Central memory CD8-positive, alpha-beta T cell (primary cell): ENCODE measurements around the gene PLXNB1.

Experiments used
- ATAC-seq: fragments of 150-1000 bp; cut with Tn5 transposase; replicated peaks from 2 replicates; pipeline ENCODE4 v1.10.0; 2022; ENCODE audit warnings: mild to moderate bottlenecking, moderate FRiP score, moderate number of reproducible peaks; ENCODE audit not compliant: poor library complexity, severe bottlenecking; ENCODE audit errors: extremely low read depth
- DNase-seq, 2 donors: peaks; one replicate each; pipeline ENCODE4 v3.0.0; 2021; ENCODE audit warnings: low spot score in 2 of 2
- H3K27ac Mint-ChIP-seq: one replicate; pipeline ENCODE4 v1.8.0; 2022; ENCODE audit warnings: low read depth, mild to moderate bottlenecking, moderate library complexity, mixed read lengths
- H3K27me3 Mint-ChIP-seq: one replicate; pipeline ENCODE4 v1.8.0; 2022; ENCODE audit warnings: mixed read lengths
- H3K36me3 Mint-ChIP-seq: one replicate; pipeline ENCODE4 v1.8.0; 2022; ENCODE audit warnings: mild to moderate bottlenecking, moderate library complexity, mixed read lengths; ENCODE audit not compliant: insufficient read depth
- H3K4me1 Mint-ChIP-seq: one replicate; pipeline ENCODE4 v1.8.0; 2022; ENCODE audit warnings: mixed read lengths
- H3K4me3 Mint-ChIP-seq: one replicate; pipeline ENCODE4 v1.8.0; 2022; ENCODE audit warnings: mild to moderate bottlenecking, moderate library complexity, mixed read lengths
- H3K9me3 Mint-ChIP-seq: one replicate; pipeline ENCODE4 v1.8.0; 2022; ENCODE audit warnings: mixed read lengths

PLXNB1 gene

GRCh38 chr3:48410205-48411040, 19.5 kb downstream of the PLXNB1 start:
- no peaks in the 10 kb centered on the region for H3K27me3 Mint-ChIP-seq

DNA sequence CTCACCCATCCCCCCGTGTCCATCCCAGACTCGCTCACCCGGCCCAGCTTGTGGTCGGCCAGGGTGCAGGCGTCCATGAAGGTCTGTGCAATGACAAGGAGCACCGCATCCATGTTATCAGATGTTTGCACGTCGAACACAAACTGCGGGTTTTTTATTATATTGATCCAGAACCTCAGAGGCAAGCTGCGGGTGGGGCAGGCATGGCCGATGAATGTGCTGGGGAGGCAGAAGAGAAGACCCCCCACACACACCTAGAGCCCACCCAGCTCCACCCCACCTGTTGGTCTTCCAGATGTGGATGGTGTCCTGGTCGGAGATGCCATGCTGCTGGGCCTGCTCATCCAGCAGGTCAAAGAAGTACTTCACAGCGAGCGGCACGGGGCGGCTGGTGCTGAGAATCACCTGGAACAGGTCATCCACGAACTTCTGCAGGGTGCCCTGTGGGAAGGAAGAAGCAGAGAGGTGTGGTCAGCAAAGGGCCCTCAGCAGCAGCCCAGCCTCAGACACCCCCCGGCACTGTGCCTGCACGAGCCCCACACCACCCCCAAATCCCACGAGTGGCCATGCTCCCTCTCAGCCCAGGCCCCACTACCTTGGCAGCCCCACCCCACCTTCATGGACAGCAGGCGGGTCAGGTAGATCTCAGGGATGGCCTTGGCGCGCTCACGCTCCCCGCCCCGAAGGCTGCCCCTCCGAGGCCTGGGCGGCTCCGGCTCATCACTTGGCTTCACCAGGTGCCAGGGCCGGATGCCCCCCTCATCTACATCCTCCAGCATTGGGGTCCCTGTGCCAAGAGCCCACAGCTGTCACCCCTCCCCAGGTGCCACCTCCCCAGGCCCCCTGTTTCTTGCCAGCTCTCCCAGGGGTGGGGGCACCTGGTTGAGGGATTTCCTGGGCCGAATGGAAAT, 20.3 kb downstream of the PLXNB1 start:
- Mint-ChIP-seq H3K36me3 (no peaks in the 10 kb centered on the region), H3K4me3 (no peak overlapping the region), H3K27ac (no peak overlapping the region), H3K27me3 (no peaks in the 10 kb centered on the region), H3K9me3 (no peaks in the 10 kb centered on the region), H3K4me1 (no peaks in the 10 kb centered on the region)
- DNase-seq (no peak), ATAC-seq (no peak)

More at GRCh38 chr3:48410205-48411040, 19.5 kb downstream of the PLXNB1 start:
- DNase-seq (no peak), ATAC-seq (no peak)
- no peak overlapping the region for H3K27ac Mint-ChIP-seq
- no peaks in the 10 kb centered on the region for H3K9me3 Mint-ChIP-seq
- no peak overlapping the region for H3K4me3 Mint-ChIP-seq
- H3K4me1 Mint-ChIP-seq = no peaks in the 10 kb centered on the region
- no peaks in the 10 kb centered on the region for H3K36me3 Mint-ChIP-seq

DNA sequence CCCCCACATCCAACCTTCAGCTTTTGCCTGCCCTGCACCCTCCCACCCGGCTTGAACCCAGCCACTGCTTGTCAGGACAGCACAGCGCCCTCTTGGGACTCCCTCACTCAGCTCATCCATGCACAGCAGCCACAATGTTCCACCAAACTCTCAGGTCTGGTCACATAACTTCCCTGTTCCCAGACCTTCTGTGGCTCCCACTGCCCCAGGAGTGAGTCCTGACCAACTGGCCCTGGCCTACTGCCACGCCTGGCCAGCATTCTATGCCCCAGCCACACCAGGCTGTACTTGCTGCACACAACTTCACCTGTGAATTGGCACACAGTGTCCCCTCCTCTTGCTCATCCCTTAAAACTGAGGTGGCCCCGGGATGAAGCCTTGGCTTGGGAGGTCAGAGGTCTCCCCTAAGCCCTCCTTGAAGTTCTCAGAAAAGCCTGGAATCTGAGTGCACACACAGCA, 21.0 kb downstream of the PLXNB1 start:
- no peak for DNase-seq
- no peak for ATAC-seq
- Mint-ChIP-seq H3K27me3 (no peaks in the 10 kb centered on the region), H3K9me3 (no peaks in the 10 kb centered on the region), H3K27ac (no peak overlapping the region), H3K4me3 (no peak overlapping the region), H3K36me3 (no peaks in the 10 kb centered on the region), H3K4me1 (no peaks in the 10 kb centered on the region)

- DNase-seq (no peak), ATAC-seq (no peak)
- Mint-ChIP-seq H3K36me3 (no peaks in the 10 kb centered on the region), H3K27me3 (no peaks in the 10 kb centered on the region), H3K27ac (peak overlapping the region; percentile 49), H3K9me3 (no peaks in the 10 kb centered on the region), H3K4me3 (no peak overlapping the region), H3K4me1 (no peaks in the 10 kb centered on the region)
Observed at GRCh38 chr3:48407542-48408099, 22.3 kb downstream of the PLXNB1 start.

DNA sequence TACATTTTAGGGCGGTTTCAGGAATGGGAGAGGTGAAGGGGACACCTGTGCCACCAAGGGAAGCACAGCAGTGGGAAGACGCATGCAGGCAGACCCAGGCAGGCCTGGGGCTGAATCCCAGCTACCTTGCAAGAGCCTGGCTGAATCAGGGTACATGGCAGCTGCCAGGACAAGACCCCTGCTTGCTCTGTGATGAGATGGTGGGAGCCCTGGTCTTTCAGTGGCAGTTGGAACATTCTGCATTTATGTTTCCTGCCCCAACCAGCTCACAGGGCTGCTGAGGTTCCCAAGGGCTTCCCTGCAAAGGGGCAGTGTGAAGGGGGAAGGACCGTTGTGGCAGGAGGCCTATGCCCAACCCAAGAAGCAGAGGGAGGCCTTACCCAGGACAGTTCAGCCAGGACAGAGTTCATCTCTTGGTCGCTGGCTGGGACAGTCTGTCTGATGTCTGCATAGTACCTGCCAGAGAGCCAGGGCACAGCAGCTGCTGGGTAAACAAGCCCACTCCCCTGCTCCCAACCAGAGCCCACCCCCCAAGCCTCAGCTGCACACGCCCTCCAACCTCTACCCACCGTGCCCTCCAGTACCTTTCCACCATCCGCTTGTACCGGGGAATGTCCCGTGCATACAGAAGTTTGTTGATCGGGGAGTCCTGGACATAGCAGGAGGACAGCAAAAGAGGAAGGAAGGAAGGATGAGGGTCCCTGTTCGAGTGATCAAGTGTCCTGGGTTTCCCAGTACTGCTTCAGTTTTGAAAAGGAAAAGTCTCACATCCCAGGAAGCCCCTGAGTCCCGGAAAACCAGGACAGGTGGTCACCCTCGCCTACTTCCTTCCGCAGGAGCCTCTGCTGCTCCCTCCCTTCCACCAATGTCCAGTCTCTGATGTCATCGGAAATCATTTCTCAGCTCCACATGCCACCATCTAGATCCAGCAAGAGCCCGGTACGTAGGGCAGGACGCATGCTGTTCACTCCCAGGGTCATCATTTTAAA, 23.1 kb downstream of the PLXNB1 start:
- ATAC-seq = no peak
- H3K9me3 Mint-ChIP-seq = no peaks in the 10 kb centered on the region
- no peak for DNase-seq
- H3K4me1 Mint-ChIP-seq = no peaks in the 10 kb centered on the region
- H3K27me3 Mint-ChIP-seq = no peaks in the 10 kb centered on the region
- no peaks in the 10 kb centered on the region for H3K36me3 Mint-ChIP-seq
- H3K27ac Mint-ChIP-seq = peak overlapping the region; percentile 49
- H3K4me3 Mint-ChIP-seq = no peak overlapping the region

- no peak overlapping the region for H3K27ac Mint-ChIP-seq
Observed at GRCh38 chr3:48405971-48406370, 23.9 kb downstream of the PLXNB1 start.

GRCh38 chr3:48405343-48405881, 24.5 kb downstream of the PLXNB1 start:
- no peaks in the 10 kb centered on the region for H3K9me3 Mint-ChIP-seq
- H3K27me3 Mint-ChIP-seq = peaks cover 7% of the 10 kb centered on the region
- no peak overlapping the region for H3K27ac Mint-ChIP-seq
- H3K4me1 Mint-ChIP-seq = no peaks in the 10 kb centered on the region
- ATAC-seq (no peak), DNase-seq (peak in 1 of 2 donors; percentile 8)
- H3K4me3 Mint-ChIP-seq = no peak overlapping the region
- no peaks in the 10 kb centered on the region for H3K36me3 Mint-ChIP-seq

More at GRCh38 chr3:48405971-48406370, 23.9 kb downstream of the PLXNB1 start:
- no peaks in the 10 kb centered on the region for H3K9me3 Mint-ChIP-seq
- no peak overlapping the region for H3K4me3 Mint-ChIP-seq
- no peaks in the 10 kb centered on the region for H3K36me3 Mint-ChIP-seq
- peaks cover 1% of the 10 kb centered on the region for H3K27me3 Mint-ChIP-seq
- no peaks in the 10 kb centered on the region for H3K4me1 Mint-ChIP-seq
- DNase-seq = no peak
- no peak for ATAC-seq

DNA sequence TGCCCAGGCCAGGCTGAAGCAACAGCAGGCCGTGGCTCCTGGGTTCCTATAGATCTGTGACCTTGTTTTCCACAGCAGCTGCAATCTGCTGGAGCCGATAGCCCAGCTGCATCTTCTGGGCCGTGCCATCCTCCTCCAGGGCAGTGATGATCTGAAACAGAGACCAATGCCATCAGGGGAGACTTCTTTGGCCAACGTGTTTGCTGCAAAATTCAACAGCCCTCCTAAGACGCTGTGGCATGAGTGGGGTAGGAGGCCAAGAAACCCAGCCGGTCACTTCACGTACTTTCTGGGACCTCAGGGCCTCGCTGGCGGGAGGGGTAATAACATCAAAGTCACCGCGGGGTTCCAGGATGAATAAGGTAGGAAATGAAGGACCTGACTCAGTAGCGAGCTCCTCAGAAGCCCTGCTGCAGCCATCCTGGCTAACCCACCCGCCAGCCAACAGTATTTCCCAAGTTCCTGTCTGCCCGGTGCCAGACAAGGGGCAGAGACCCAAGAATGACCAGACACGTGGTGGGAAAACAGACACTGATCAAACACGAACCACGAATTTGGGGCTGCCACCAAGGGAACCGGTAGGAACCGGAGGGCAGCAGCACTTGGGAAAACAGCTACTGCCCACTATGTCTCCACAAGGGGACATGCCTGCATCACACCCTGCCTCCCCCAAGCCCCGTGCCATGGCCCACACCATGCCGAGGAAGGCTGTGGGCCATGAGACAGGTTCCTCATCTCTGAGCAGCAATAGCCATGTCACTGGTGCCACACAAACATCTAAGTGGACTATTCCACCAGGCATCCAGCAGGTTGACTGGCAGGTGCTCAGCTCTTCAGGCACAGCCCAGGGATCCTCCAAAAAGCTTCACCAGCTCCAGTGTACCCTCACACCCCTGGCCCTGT, 25.2 kb downstream of the PLXNB1 start:
- DNase-seq = peak in 1 of 2 donors; percentile 5
- no peaks in the 10 kb centered on the region for H3K9me3 Mint-ChIP-seq
- H3K36me3 Mint-ChIP-seq = no peaks in the 10 kb centered on the region
- no peak for ATAC-seq
- no peak overlapping the region for H3K4me3 Mint-ChIP-seq
- peaks cover 8% of the 10 kb centered on the region for H3K27me3 Mint-ChIP-seq
- no peaks in the 10 kb centered on the region for H3K4me1 Mint-ChIP-seq
- no peak overlapping the region for H3K27ac Mint-ChIP-seq

GRCh38 chr3:48403533-48404439, 26.1 kb downstream of the PLXNB1 start:
- DNase-seq = peak in 1 of 2 donors; percentile 7
- H3K27me3 Mint-ChIP-seq = peaks cover 8% of the 10 kb centered on the region
- no peaks in the 10 kb centered on the region for H3K9me3 Mint-ChIP-seq
- no peak overlapping the region for H3K27ac Mint-ChIP-seq
- no peak for ATAC-seq
- no peak overlapping the region for H3K4me3 Mint-ChIP-seq
- no peaks in the 10 kb centered on the region for H3K4me1 Mint-ChIP-seq
- H3K36me3 Mint-ChIP-seq = no peaks in the 10 kb centered on the region

- H3K4me3 Mint-ChIP-seq = no peak overlapping the region
- no peak for ATAC-seq
Observed at GRCh38 chr3:48402907-48403306, 27.0 kb downstream of the PLXNB1 start.

More at GRCh38 chr3:48402907-48403306, 27.0 kb downstream of the PLXNB1 start:
- H3K36me3 Mint-ChIP-seq = no peaks in the 10 kb centered on the region
- no peaks in the 10 kb centered on the region for H3K4me1 Mint-ChIP-seq
- H3K27me3 Mint-ChIP-seq = peaks cover 10% of the 10 kb centered on the region
- no peak overlapping the region for H3K27ac Mint-ChIP-seq
- DNase-seq = no peak
- no peaks in the 10 kb centered on the region for H3K9me3 Mint-ChIP-seq
